Omental fat pad (tissue), 4 donors: ENCODE measurements around the gene FCRLA. TPM values are rescaled to one million over a fixed set of nuclear protein-coding genes. Genes with fewer than 3 reads are reported as not detected.
"Not testable (repeated sequence)": the region's sequence is repeated elsewhere in the genome, so short reads cannot be mapped to it uniquely, and the experiment has no call there.

ENCODE experiments used
- ATAC-seq: fragments of 150-250 bp; one replicate; pipeline ENCODE4 v1.9.1; 2016; ENCODE audit warnings: mild to moderate bottlenecking, moderate library complexity; ENCODE audit not compliant: low FRiP score
- DNase-seq: peaks from one replicate; pipeline ENCODE4 v3.0.0-alpha.2; 2019; ENCODE audit warnings: low spot score
- total RNA-seq, 4 donors: library from RNA; depleted of rRNA; stranded (reverse); fragments of >200 nt; gene quantifications; one replicate each; pipeline ENCODE4 v1.1.0, GENCODE V29; 2016
- TF ChIP-seq, protein P1 (sequence below), 3 donors: fragments of 450-650 bp; IDR thresholded peaks; one replicate each; pipeline ENCODE4 v1.5.1; 2016 to 2017; ENCODE audit warnings: antibody characterized with exemption in 3 of 3, mild to moderate bottlenecking in 3 of 3, moderate library complexity in 2 of 3

The FCRLA gene, protein sequence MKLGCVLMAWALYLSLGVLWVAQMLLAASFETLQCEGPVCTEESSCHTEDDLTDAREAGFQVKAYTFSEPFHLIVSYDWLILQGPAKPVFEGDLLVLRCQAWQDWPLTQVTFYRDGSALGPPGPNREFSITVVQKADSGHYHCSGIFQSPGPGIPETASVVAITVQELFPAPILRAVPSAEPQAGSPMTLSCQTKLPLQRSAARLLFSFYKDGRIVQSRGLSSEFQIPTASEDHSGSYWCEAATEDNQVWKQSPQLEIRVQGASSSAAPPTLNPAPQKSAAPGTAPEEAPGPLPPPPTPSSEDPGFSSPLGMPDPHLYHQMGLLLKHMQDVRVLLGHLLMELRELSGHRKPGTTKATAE
- under 1 TPM in 2 of 4 donors, not detected in 2; 0.48 to 0.84 TPM for total RNA-seq

DNA sequence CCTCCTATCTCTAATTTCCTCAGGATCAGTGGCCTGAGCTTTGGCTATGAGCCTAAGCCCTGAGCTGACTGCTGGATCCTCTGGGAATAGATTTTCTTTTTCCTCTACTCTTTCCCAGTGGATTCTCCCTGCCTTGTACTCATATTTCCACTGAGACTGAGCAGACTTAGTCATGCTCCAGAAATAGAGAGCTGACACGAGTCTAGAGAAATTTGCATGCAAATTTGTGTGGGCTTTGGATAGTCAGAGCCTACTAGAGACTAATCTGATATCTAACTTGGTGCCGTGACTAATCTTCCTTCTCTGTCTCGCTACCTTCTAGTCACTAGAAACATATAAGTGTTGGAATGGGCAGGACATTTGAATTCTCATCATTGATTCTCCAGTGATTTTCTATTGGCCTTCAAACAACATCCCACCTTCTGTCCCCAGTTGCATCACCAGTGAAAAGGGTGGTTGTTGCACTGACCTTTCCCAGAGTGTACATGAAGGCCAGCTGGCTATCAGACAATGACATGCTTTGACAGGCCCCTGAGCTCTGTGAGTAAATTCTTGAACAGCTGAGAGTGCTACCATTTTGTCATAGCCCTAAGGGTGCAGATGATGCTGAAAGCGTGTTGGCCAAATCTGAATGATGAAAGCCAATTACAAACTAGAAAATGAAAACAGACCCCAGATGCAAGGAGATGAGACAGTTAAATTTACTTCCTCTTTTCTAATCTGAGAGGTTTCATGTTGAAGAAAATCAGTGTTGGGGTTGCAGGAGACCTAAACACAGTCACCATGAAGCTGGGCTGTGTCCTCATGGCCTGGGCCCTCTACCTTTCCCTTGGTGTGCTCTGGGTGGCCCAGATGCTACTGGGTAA, at the start of gene FCRLA:
TSS of gene FCRLA (plus strand) at position 748 of the 866 bp plus-strand sequence. CDS start at position 784, 36 bp downstream.
- TF ChIP-seq, protein P1, sequence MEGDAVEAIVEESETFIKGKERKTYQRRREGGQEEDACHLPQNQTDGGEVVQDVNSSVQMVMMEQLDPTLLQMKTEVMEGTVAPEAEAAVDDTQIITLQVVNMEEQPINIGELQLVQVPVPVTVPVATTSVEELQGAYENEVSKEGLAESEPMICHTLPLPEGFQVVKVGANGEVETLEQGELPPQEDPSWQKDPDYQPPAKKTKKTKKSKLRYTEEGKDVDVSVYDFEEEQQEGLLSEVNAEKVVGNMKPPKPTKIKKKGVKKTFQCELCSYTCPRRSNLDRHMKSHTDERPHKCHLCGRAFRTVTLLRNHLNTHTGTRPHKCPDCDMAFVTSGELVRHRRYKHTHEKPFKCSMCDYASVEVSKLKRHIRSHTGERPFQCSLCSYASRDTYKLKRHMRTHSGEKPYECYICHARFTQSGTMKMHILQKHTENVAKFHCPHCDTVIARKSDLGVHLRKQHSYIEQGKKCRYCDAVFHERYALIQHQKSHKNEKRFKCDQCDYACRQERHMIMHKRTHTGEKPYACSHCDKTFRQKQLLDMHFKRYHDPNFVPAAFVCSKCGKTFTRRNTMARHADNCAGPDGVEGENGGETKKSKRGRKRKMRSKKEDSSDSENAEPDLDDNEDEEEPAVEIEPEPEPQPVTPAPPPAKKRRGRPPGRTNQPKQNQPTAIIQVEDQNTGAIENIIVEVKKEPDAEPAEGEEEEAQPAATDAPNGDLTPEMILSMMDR (IDR thresholded peaks at IDR 0.05): no peak
- DNase-seq (no peak), ATAC-seq (no peak)

DNA sequence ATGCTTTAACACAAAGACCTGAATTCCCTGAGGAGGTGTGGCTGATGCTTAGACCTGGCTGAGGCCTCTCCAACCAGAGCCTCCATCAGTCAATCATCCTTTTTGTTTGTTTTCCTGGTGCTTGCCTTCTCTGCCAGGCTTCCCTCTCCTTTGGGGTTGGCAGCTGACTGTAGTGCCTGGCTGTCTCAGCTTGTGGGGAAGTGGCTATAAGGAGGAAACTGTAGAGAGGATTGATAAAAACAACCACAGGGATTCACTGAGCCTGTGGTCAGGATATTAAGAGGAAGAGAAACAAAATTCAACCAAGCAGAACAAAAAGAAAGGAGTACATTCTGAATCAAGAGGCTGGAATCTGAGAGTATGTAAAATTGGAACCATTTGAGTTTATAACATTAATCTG, 48.5 kb upstream of the FCRLA start:
- DNase-seq, ATAC-seq: not testable (repeated sequence)

DNA sequence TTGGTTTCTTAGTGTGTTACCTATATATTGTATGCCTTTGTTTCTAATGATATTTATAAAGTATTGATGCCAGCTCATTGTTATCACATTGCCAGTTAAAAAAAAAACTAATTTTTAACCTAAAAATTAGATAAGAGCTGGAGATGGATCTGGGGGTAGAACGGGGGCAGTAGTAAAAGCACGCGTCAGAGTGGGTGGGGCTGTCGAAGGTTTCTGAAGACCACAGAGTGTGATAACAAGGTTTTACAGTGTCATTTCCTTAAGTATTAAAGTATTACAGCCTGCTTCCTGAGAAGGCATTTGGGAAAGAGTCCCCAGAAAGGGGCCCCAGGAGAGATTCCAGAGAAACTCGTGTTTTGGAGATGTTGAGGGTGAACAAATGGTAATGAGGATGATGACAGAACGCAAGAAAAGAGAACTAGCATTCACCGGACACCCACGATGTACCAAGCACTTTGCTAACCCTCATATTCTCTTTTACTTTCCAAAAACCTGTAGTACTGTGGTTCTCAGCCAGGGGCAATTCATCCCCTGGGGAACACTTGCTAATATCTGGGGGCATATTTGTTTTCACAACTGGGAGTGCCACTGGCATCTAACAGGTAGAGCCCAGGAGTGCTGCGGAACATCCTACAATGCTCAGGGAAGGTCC, 45.2 kb upstream of the FCRLA start:
- not testable (repeated sequence) for DNase-seq, ATAC-seq

DNA sequence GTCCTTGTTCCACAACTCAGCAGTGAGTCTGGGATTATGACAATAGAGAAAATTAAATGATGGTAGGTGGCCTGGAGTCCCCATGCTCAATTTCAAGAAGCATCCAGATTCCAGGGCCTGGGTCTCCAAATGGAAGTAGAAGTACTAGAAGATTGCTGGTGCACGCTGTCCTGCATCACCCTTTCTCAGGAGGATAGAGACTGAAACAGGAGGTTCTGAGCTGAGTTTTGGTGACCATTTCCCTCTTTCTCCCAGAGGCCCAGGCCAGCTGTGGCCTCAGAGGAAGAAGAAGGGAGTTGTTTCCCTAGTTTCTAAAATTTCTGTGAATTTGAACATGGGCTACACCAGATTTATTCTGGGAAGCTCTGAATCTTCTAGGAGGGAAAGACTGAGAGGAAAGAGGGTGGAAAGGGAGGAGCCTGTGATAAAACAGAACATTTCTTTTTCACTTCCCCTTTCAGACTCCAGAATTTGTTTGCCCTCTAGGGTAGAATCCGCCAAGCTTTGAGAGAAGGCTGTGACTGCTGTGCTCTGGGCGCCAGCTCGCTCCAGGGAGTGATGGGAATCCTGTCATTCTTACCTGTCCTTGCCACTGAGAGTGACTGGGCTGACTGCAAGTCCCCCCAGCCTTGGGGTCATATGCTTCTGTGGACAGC, 44.2 kb upstream of the FCRLA start, which contains the start of gene FCGR2B:
TSS of gene FCGR2B (plus strand) at position 460 of the 656 bp plus-strand sequence. CDS start at position 559, 99 bp downstream.
- ATAC-seq, DNase-seq: not testable (repeated sequence)

DNA sequence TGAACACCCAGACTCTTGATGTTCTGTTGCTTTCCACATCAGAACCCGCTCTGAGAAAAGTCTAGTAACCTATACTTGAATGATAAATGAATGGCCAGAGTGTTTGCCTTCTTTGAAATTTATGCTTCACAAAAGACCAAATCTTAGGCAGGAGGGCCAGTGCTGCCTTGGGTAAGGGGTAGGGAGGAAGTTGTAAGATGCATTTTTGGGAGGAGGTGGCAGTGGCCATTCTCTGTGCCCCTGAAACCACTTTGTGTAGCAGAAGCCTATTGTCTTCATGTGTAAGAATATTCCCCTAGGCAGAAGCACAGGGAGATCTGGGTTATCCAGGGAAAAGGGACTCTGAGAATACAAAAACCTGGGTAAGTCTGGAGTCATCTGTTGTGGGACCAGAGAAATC, 43.5 kb upstream of the FCRLA start:
- ATAC-seq: not testable (repeated sequence)

DNA sequence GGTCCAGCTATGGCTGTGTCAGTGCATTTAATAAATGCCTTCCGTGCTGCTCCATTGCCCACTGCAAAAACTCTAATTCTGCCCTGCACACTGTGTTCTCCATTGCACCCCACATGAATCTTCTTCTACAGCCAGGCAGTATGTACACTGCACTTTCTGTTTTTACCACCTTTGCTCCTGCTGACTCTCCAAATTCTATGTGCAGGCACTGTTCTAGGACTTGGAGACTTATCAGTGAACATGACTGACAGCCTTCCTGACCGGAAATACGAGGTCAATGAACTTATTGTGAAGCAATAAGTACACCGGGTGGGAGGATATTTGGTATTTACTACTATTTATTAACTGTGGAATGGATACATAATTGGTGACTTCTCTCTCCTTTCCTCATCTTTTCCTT, 42.3 kb upstream of the FCRLA start:
- not testable (repeated sequence) for ATAC-seq, DNase-seq

More for the DNA sequence above, 43.5 kb upstream of the FCRLA start:
- DNase-seq: not testable (repeated sequence)

DNA sequence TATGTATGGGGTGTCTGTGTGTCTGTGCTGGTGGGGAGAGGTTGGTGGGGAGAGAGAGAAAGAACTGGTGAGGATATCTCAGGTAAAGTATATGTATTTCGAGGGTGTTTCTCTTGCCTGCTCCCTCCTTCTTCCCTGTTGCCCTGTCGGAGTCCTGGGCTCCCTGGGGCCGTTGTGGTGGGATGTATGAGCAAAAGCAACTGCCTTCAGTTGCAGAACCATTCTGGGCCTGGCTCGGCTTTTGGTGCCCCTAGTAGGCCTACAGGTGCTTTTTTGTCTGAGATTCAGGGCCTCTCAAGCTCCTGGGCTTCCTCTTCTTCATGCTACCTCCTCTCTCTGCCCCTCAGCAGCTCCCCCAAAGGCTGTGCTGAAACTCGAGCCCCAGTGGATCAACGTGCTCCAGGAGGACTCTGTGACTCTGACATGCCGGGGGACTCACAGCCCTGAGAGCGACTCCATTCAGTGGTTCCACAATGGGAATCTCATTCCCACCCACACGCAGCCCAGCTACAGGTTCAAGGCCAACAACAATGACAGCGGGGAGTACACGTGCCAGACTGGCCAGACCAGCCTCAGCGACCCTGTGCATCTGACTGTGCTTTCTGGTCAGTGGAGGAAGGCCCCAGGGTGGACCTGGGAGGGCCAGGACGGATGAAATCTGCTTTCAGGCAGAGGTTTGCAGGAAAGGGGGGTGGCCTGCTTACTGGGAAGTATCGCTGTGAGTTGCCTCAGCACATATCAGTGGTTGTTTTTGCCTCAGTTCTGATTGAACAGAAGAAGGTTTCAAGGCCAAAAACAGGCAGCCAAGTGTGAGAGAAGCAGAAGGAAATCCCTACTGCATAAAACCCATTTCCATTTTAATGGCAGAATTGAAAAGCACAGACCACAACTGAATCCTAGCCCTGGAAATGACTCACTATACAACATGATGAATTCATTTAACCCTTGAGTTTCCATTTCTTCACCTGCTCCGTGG, 35.7 kb upstream of the FCRLA start:
- not testable (repeated sequence) for ATAC-seq, DNase-seq

DNA sequence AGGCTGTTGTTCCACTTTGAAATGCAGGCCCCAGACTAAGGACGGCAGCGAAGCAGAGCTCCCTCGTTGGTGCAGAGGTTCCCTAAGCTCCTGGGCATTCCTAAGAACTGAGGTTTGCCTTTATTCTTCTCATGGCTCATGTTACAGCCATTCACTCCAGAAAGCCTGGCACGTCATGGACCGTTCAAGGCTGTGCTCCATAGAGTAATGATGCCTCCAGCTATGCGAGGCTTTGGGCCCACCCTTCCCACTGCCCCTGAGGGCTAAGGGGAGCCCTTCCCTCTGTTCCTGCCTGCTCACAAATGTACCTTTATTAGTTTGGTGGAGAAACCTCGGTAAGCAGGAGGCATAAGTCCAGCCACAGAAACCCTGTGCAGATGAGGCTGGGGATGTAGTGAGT, 33.6 kb upstream of the FCRLA start:
- not testable (repeated sequence) for DNase-seq, ATAC-seq

DNA sequence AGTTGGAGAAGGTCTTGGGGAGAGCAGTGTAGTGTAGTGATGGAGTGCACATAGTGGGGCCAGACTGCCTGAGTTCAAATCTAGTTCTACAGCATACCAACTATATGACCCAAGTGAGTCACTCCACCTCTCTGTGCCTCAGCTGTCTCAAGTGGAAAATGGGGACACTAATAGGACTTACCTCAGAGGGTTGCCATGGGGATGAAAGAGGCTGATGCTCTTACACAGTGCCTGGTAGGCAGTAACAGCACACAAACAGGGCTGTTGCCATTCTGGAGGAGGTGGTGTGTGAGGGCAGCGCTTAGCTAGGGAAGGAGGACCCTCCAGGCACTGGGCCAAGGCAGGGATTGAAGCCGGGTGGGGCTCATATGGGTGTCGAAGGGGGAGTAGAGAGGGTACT, 32.6 kb upstream of the FCRLA start:
- not testable (repeated sequence) for DNase-seq, ATAC-seq

DNA sequence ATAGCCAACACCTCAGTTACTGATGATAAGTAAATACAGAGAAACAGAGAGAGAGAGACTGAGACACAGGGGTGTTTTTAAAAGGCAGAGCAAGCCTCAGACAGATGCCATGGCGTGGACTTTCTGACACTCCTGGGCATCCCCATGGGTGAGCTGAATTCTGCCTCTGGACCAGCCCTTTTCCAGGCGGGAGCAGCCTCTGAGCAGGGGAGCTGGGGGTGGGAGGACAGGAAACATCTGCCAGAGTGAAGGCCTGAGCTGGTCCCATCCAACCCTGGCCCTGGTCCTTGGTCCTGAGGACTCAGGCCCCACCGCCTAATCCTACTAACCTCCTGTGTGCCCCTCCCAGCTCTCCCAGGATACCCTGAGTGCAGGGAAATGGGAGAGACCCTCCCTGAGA, 32.1 kb upstream of the FCRLA start:
- not testable (repeated sequence) for DNase-seq, ATAC-seq

DNA sequence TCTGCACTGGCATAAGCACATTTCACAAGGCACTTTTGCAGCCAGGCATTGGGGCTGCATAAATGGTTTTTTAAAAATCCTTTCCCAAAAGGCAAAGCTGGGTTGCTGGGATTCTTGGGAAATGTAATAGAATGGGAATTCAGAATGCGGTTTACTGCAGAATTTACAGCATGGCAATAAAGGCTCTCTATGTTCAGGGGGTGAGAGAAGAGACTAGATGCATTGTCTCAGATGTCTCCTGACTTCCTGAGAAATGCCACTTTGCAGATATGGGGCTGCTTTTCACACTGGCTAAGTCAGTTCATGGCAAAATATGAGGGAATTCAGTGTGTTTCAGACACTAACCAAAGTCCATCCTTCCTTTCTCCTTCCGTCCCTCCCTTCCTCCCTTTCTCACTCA, 30.6 kb upstream of the FCRLA start:
- DNase-seq (no peak), ATAC-seq (no peak)
- TF ChIP-seq, protein P1 (IDR thresholded peaks at IDR 0.05): no peak
